Measurements from ENCODE around the gene RNF40. TPM values are rescaled to one million over a fixed set of nuclear protein-coding genes. Genes with fewer than 3 reads are reported as not detected.

The RNF40 gene
- total RNA-seq, 1 experiment from 2014 or later: 64.1 TPM

DNA sequence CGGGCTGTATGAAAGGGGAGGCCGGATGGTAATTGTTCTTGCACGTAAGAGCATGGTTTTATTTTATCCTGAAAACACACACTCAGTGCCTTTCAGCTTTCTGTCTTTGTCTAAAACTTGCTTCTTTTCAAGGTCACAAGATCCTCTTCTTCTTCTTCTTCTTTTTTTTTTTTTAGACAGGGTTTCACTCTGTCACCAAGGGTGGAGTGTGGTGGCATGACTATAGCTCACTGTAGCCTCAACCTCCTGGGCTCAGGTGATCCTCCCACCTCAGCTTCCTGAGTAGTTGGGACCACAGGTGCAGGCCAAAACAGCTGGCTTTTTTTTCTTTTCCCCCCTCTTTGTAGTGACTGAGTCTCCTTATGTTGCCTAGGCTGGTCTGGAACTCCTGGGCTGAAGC is 40.8 kb downstream of the RNF40 start:
- Histone ChIP-seq H3K4me3 (ENCODE audit: low read length) (no peak overlapping the region), H3K27me3 (ENCODE audit: low read length) (no peaks in the 10 kb centered on the region), H4K20me1 (ENCODE audit: low read length) (no peaks in the 10 kb centered on the region), H3K9me3 (ENCODE audit: low read length) (no peaks in the 10 kb centered on the region), H2AFZ (ENCODE audit: low read length) (no peak overlapping the region), H3K4me1 (ENCODE audit: insufficient read depth, low read length) (peaks cover 10% of the 10 kb centered on the region), H3K9me2 (replicated peaks; ENCODE audit: low read length) (no peaks in the 10 kb centered on the region), H3K4me2 (ENCODE audit: low read length) (no peak overlapping the region), H3K27ac (ENCODE audit: low read length) (no peak overlapping the region), H3K79me2 (ENCODE audit: low read length) (no peaks in the 10 kb centered on the region), H3K36me3 (ENCODE audit: low read depth, low read length) (no peaks in the 10 kb centered on the region), H3K9ac (ENCODE audit: low read length) (no peak overlapping the region), H3F3A (ENCODE audit: low read length, unreplicated experiment) (no peaks in the 10 kb centered on the region)
- TF ChIP-seq, protein P1, sequence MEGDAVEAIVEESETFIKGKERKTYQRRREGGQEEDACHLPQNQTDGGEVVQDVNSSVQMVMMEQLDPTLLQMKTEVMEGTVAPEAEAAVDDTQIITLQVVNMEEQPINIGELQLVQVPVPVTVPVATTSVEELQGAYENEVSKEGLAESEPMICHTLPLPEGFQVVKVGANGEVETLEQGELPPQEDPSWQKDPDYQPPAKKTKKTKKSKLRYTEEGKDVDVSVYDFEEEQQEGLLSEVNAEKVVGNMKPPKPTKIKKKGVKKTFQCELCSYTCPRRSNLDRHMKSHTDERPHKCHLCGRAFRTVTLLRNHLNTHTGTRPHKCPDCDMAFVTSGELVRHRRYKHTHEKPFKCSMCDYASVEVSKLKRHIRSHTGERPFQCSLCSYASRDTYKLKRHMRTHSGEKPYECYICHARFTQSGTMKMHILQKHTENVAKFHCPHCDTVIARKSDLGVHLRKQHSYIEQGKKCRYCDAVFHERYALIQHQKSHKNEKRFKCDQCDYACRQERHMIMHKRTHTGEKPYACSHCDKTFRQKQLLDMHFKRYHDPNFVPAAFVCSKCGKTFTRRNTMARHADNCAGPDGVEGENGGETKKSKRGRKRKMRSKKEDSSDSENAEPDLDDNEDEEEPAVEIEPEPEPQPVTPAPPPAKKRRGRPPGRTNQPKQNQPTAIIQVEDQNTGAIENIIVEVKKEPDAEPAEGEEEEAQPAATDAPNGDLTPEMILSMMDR (conservative IDR thresholded peaks at IDR 0.05; ENCODE audit: low read depth, low read length): no peak
- no peak for TF ChIP-seq EZH2 (IDR thresholded peaks at IDR 0.05; ENCODE audit: low read length, unreplicated experiment)
- TF ChIP-seq EZH2phosphoT487 (IDR thresholded peaks at IDR 0.05; ENCODE audit: borderline replicate concordance, low read length): no peak
- ATAC-seq (no peak), DNase-seq (no peak)
- intact Hi-C loops (cut with micrococcal nuclease): no loop called here
- POLR2A ChIA-PET (ENCODE audit: unreplicated experiment): no interaction called here
- CTCF ChIA-PET: no interaction called here
- BruUV-seq (replicated peaks): no TSS peak

- H3K4me2 ChIP-seq (ENCODE audit: low read length): peak overlapping the region; percentile 98
- POLR2A ChIA-PET (ENCODE audit: unreplicated experiment): no interaction called here
- H3F3A ChIP-seq (ENCODE audit: low read length, unreplicated experiment): no peaks in the 10 kb centered on the region
- no peaks in the 10 kb centered on the region for H3K9me3 ChIP-seq (ENCODE audit: low read length)
- H4K20me1 ChIP-seq (ENCODE audit: low read length): no peaks in the 10 kb centered on the region
- DNase-seq (no peak), ATAC-seq (no peak; the same call in 1 of the 2 replicates)
- CTCF ChIA-PET: interaction anchor here (0.8 kb wide), 1 partner anchor 10 kb away, joined by 3 read pairs; no protein-coding TSS in a partner anchor
- TF ChIP-seq EZH2phosphoT487 (IDR thresholded peaks at IDR 0.05; ENCODE audit: borderline replicate concordance, low read length) (no peak), EZH2 (IDR thresholded peaks at IDR 0.05; ENCODE audit: low read length, unreplicated experiment) (no peak)
- TF ChIP-seq, protein P1 (conservative IDR thresholded peaks at IDR 0.05; ENCODE audit: low read depth, low read length): no peak
- no peaks in the 10 kb centered on the region for H3K9me2 ChIP-seq (replicated peaks; ENCODE audit: low read length)
- peak overlapping the region; percentile 88 for H2AFZ ChIP-seq (ENCODE audit: low read length)
- no peak overlapping the region; the same call in 1 of the 2 replicates for H3K27ac ChIP-seq (ENCODE audit: low read length)
- no peaks in the 10 kb centered on the region for H3K79me2 ChIP-seq (ENCODE audit: low read length)
- intact Hi-C loops (cut with micrococcal nuclease): loop anchor here (1.0 kb wide), 1 partner anchor 18 kb away; the partner anchor contains the start of gene ZNF629
- H3K9ac ChIP-seq (ENCODE audit: low read length): peak overlapping the region; percentile 94
- BruUV-seq (replicated peaks): TSS peak; percentile 90
- H3K4me1 ChIP-seq (ENCODE audit: insufficient read depth, low read length): peaks cover 10% of the 10 kb centered on the region
- H3K27me3 ChIP-seq (ENCODE audit: low read length): no peaks in the 10 kb centered on the region
- peak overlapping the region; percentile 82 for H3K4me3 ChIP-seq (ENCODE audit: low read length)
- no peaks in the 10 kb centered on the region for H3K36me3 ChIP-seq (ENCODE audit: low read depth, low read length)
Observed at GRCh38 chr16:30805056-30805369, 42.9 kb downstream of the RNF40 start.

GRCh38 chr16:30805370-30806169 is 43.4 kb downstream of the RNF40 start:
- Histone ChIP-seq H3K4me1 (ENCODE audit: insufficient read depth, low read length) (peaks cover 10% of the 10 kb centered on the region), H3K4me3 (ENCODE audit: low read length) (peak overlapping the region; percentile 82), H3K27ac (ENCODE audit: low read length) (peak overlapping the region; percentile 32; the same call in 1 of the 2 replicates), H3F3A (ENCODE audit: low read length, unreplicated experiment) (no peaks in the 10 kb centered on the region), H2AFZ (ENCODE audit: low read length) (peak overlapping the region; percentile 88), H3K36me3 (ENCODE audit: low read depth, low read length) (no peaks in the 10 kb centered on the region), H3K9me3 (ENCODE audit: low read length) (no peaks in the 10 kb centered on the region), H3K4me2 (ENCODE audit: low read length) (peak overlapping the region; percentile 98), H3K9ac (ENCODE audit: low read length) (peak overlapping the region; percentile 94), H4K20me1 (ENCODE audit: low read length) (no peaks in the 10 kb centered on the region), H3K9me2 (replicated peaks; ENCODE audit: low read length) (no peaks in the 10 kb centered on the region), H3K27me3 (ENCODE audit: low read length) (no peaks in the 10 kb centered on the region), H3K79me2 (ENCODE audit: low read length) (no peaks in the 10 kb centered on the region)
- no peak for TF ChIP-seq EZH2phosphoT487 (IDR thresholded peaks at IDR 0.05; ENCODE audit: borderline replicate concordance, low read length)
- TF ChIP-seq, protein P1 (conservative IDR thresholded peaks at IDR 0.05; ENCODE audit: low read depth, low read length): no peak
- no peak for TF ChIP-seq EZH2 (IDR thresholded peaks at IDR 0.05; ENCODE audit: low read length, unreplicated experiment)
- intact Hi-C loops (cut with micrococcal nuclease): loop anchor here (1.0 kb wide), 1 partner anchor 18 kb away; the partner anchor contains the start of gene ZNF629
- POLR2A ChIA-PET (ENCODE audit: unreplicated experiment): no interaction called here
- peak; percentile 96 for ATAC-seq
- CTCF ChIA-PET: interaction anchor here (0.8 kb wide), 2 partner anchors 9 to 18 kb away, joined by 3 to 4 read pairs; partner anchors contain the start of gene ZNF629
- BruUV-seq (replicated peaks): no TSS peak
- DNase-seq: peak; percentile 71
